HepG2 (cell line): ENCODE measurements around the gene WIPF3. TPM values are rescaled to one million over a fixed set of nuclear protein-coding genes. Genes with fewer than 3 reads are reported as not detected.

Experiments used
- ATAC-seq: fragments of 200-7000 bp; cut with Tn5 transposase; 3 replicates; pipeline ENCODE4 v1.9.1; 2020; ENCODE audit warnings: mild to moderate bottlenecking, moderate library complexity
- BruUV-seq: library from RNA; stranded (reverse); fragments of 400-500 nt; replicated peaks from 2 replicates; lab custom pipeline; 2021; lab: Mats Ljungman, UMichigan
- CTCF ChIA-PET: fragments of 300-600 bp; formaldehyde crosslinking; extraction: SDS; loops from one replicate; lab custom pipeline; 2021; ENCODE audit warnings: low total read pairs, inconsistent platforms, low intra/inter-chr PET ratio; lab: Yijun Ruan, JAX
- POLR2A ChIA-PET: fragments of 350-600 bp; sonication (Branson Sonifier 250); formaldehyde crosslinking; loops from one replicate; lab custom pipeline; 2020; ENCODE audit warnings: antibody characterized with exemption, inconsistent platforms; lab: Yijun Ruan, JAX
- DNase-seq: peaks from one replicate; pipeline ENCODE4 v3.0.0-alpha.2; 2015; ENCODE audit warnings: low spot score
- FAIRE-seq: peaks from 3 replicates; lab custom pipeline; 2011; peaks lifted over from hg19 to GRCh38; lab: Jason Lieb, UNC
- H2AFZ ChIP-seq: one replicate; pipeline ENCODE4 v1.6.1; 2011; ENCODE audit warnings: low read length, inconsistent platforms
- H3K27ac ChIP-seq: fragments of 300-600 bp; 3 replicates; pipeline ENCODE4 v1.8.0; 2011; ENCODE audit warnings: mixed run types, mild to moderate bottlenecking, mixed read lengths, low read length, inconsistent platforms; ENCODE audit not compliant: insufficient read depth; ENCODE audit errors: extremely low read length
- H3K27me3 ChIP-seq, 2 experiments: fragments of 200-600 bp in 1 of 2; 2 replicates in 1 of 2; 3 replicates in 1 of 2; pipeline versions ENCODE4 v1.6.0 to v1.8.0; 2011; ENCODE audit warnings: low read length in 2 of 2, mild to moderate bottlenecking in 2 of 2, moderate library complexity in 2 of 2, inconsistent platforms in 1 of 2; ENCODE audit not compliant: insufficient read depth in 2 of 2, control insufficient read depth in 1 of 2
- H3K36me3 ChIP-seq, 2 experiments: fragments of 200-600 bp in 1 of 2; replicated peaks in 1 of 2; 2 replicates in 1 of 2; 3 replicates in 1 of 2; pipeline versions ENCODE4 v1.5.1 to v1.8.0; 2011; ENCODE audit warnings: low read length in 2 of 2, inconsistent platforms in 1 of 2; ENCODE audit not compliant: insufficient read depth in 2 of 2, control insufficient read depth in 1 of 2
- H3K4me1 ChIP-seq: 2 replicates; pipeline ENCODE4 v1.5.1; 2012; ENCODE audit warnings: low read length, inconsistent platforms; ENCODE audit not compliant: insufficient read depth
- H3K4me2 ChIP-seq: 2 replicates; pipeline ENCODE4 v1.6.0; 2011; ENCODE audit warnings: low read depth, low read length, inconsistent platforms
- H3K4me3 ChIP-seq, 3 experiments: fragments of 200-600 bp in 1 of 3; sonication (generic), shearing (Covaris generic) in 1 of 3; replicated peaks in 1 of 3; 2 replicates each; pipeline ENCODE4 v1.5.1; 2011 to 2016; ENCODE audit warnings: low read length in 3 of 3, inconsistent platforms in 2 of 3, low read depth in 2 of 3, mild to moderate bottlenecking in 2 of 3, control low read depth in 1 of 3, mixed read lengths in 1 of 3; ENCODE audit not compliant: insufficient read depth in 1 of 3
- H3K79me2 ChIP-seq: one replicate; pipeline ENCODE4 v1.6.1; 2011; ENCODE audit warnings: low read length, inconsistent platforms; ENCODE audit not compliant: insufficient read depth
- H3K9ac ChIP-seq: 2 replicates; pipeline ENCODE4 v1.6.0; 2011; ENCODE audit warnings: mild to moderate bottlenecking, low read depth, low read length, inconsistent platforms; ENCODE audit not compliant: insufficient read depth
- H3K9me3 ChIP-seq: 2 replicates; pipeline ENCODE4 v1.5.1; 2012; ENCODE audit warnings: mild to moderate bottlenecking, low read length
- H4K20me1 ChIP-seq: 2 replicates; pipeline ENCODE4 v1.6.0; 2011; ENCODE audit warnings: inconsistent platforms, mild to moderate bottlenecking, low read length, moderate library complexity; ENCODE audit not compliant: insufficient read depth
- CAMTA2 ChIP-seq: sonication (generic); formaldehyde crosslinking; IDR thresholded peaks from 2 replicates; pipeline ENCODE4 v1.4.0; 2020; ENCODE audit warnings: mild to moderate bottlenecking, missing genetic modification reagents, borderline replicate concordance
- CBX2 ChIP-seq, 2 experiments: fragments of 200-600 bp in 1 of 2; sonication (generic); formaldehyde crosslinking in 1 of 2; IDR thresholded peaks; 2 replicates each; pipeline versions ENCODE4 v1.7.0 to v1.8.1; 2018 to 2022; ENCODE audit warnings: low read depth in 2 of 2, low read length in 1 of 2, mild to moderate bottlenecking in 1 of 2, missing genetic modification reagents in 1 of 2
- HMG20B ChIP-seq: conservative IDR thresholded peaks from 2 replicates; pipeline ENCODE4 v1.6.1; 2016; ENCODE audit warnings: missing genetic modification reagents, missing compliant biosample characterization
- MTA1 ChIP-seq: sonication (generic); formaldehyde crosslinking; IDR thresholded peaks from 2 replicates; pipeline ENCODE4 v1.4.0; 2020; ENCODE audit warnings: missing genetic modification reagents, mild to moderate bottlenecking, borderline replicate concordance
- MZF1 ChIP-seq: sonication (generic); formaldehyde crosslinking; IDR thresholded peaks from 2 replicates; pipeline ENCODE4 v1.8.1; 2023; ENCODE audit warnings: mild to moderate bottlenecking, missing genetic modification reagents, borderline replicate concordance
- RCOR2 ChIP-seq: IDR thresholded peaks from 2 replicates; pipeline ENCODE4 v1.6.1; 2016; ENCODE audit warnings: missing biosample characterization, missing genetic modification reagents
- TGIF2 ChIP-seq: IDR thresholded peaks from 2 replicates; pipeline ENCODE4 v1.6.1; 2016; ENCODE audit warnings: control low read depth, missing compliant biosample characterization
- ZNF121 ChIP-seq: sonication (generic); formaldehyde crosslinking; IDR thresholded peaks from 2 replicates; pipeline ENCODE4 v1.5.0; 2020; ENCODE audit warnings: mild to moderate bottlenecking, missing genetic modification reagents
- ZNF337 ChIP-seq: sonication (generic); formaldehyde crosslinking; IDR thresholded peaks from 2 replicates; pipeline ENCODE4 v1.5.1; 2020; ENCODE audit warnings: missing genetic modification reagents, low read depth, mild to moderate bottlenecking, borderline replicate concordance
- ZNF432 ChIP-seq: sonication (generic); formaldehyde crosslinking; IDR thresholded peaks from 2 replicates; pipeline ENCODE4 v1.5.0; 2020; ENCODE audit warnings: missing genetic modification reagents, mild to moderate bottlenecking, borderline replicate concordance
- ZNF484 ChIP-seq: sonication (generic); formaldehyde crosslinking; IDR thresholded peaks from 2 replicates; pipeline ENCODE4 v1.5.1; 2020; ENCODE audit warnings: mild to moderate bottlenecking, low read depth, missing genetic modification reagents, borderline replicate concordance
- ZNF761 ChIP-seq: sonication (generic); formaldehyde crosslinking; conservative IDR thresholded peaks from 2 replicates; pipeline ENCODE4 v1.4.0; 2020; ENCODE audit warnings: mild to moderate bottlenecking, missing genetic modification reagents
- WGBS: methylation state at CpG from one replicate; pipeline ENCODE4 v1.1.6; 2017; ENCODE audit warnings: low lambda C conversion rate; 5-methylcytosine and 5-hydroxymethylcytosine counted together
- in situ Hi-C: cut with HindIII; loops from 2 replicates; pipeline ENCODE4 v1.10.0; 2017; ENCODE audit warnings: low pct_unique_long_range_greater_than_20kb; ENCODE audit not compliant: extremely low pct_ligation_motif_present
- intact Hi-C: fragments of 100-400 bp; cut with micrococcal nuclease; formaldehyde crosslinking; loops from one replicate; pipeline ENCODE4 v1.10.0; 2022; ENCODE audit not compliant: unreplicated experiment
- polyA plus RNA-seq, 8 experiments: library from polyadenylated mRNA; depleted of rRNA in 3 of 8; stranded (reverse) in 7 of 8; unstranded in 1 of 8; fragments of >200 nt; fragmentation: Illumina TruSeq in 4 of 8; extraction: Trizol in 4 of 8; gene quantifications; 2 replicates each; pipeline versions ENCODE4 v1.2.1 to v1.2.3, GENCODE V29; 2011 to 2016; ENCODE audit warnings: low read depth in 4 of 8, missing spikeins in 1 of 8, mixed read lengths in 1 of 8; ENCODE audit not compliant: insufficient read depth in 1 of 8
- total RNA-seq, 5 experiments: library from RNA; depleted of rRNA; stranded (reverse); fragments of >200 nt; fragmentation: Illumina TruSeq; extraction: Trizol; gene quantifications; 2 replicates each; pipeline ENCODE4 v1.2.3, GENCODE V29; 2016; ENCODE audit warnings: low read depth in 1 of 5
- TF ChIP-seq, protein P1 (sequence below): sonication (generic); formaldehyde crosslinking; IDR thresholded peaks from 2 replicates; pipeline ENCODE4 v1.4.0; 2020; ENCODE audit warnings: mild to moderate bottlenecking, low read depth, missing genetic modification reagents
- TF ChIP-seq, protein P2 (sequence below): sonication (generic); formaldehyde crosslinking; IDR thresholded peaks from 2 replicates; pipeline ENCODE4 v1.5.0; 2020; ENCODE audit warnings: mild to moderate bottlenecking, missing genetic modification reagents, borderline replicate concordance
- TF ChIP-seq, protein P3 (sequence below): sonication (generic); formaldehyde crosslinking; IDR thresholded peaks from 2 replicates; pipeline ENCODE4 v1.4.0; 2020; ENCODE audit warnings: missing genetic modification reagents

WIPF3 gene
- total and polyA plus RNA-seq, 2 of the 13 experiments (the other 11 are each of a cell fraction or from before 2014, with no cell fraction given), result 0.03 TPM; not detected in 1

DNA sequence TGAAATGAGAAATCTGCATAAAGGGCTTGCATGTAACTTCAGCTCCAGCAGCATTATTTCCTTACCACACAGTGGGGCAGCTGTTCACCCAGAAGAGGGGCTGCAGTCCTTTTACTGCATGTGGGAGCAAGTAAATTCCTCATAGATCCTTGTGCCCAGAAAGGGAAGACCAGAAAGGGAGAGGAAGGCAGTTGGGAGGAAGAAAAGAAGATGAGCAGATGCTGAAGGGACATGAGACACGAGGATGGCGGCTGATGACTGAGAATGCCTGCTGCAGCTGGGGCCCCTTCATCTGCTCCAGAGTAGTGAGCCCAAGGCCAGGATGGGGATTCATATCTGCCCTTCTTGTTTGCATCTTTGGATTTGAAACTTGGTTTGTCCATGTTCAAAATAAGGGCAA, 80.5 kb downstream of the WIPF3 start:
- in situ Hi-C loops, result no loop called here
- Histone ChIP-seq H3K79me2 (no peaks in the 10 kb centered on the region), H3K9ac (no peak overlapping the region), H3K27me3 (peaks cover 1 to 26% of the 10 kb centered on the region in 2 experiments; a peak in 2 of 5 replicates), H2AFZ (no peak overlapping the region), H3K4me1 (no peaks in the 10 kb centered on the region), H3K9me3 (no peaks in the 10 kb centered on the region), H3K27ac (no peak overlapping the region), H4K20me1 (no peaks in the 10 kb centered on the region), H3K4me2 (no peak overlapping the region), H3K4me3 (no peak overlapping the region), H3K36me3 (no peaks in the 10 kb centered on the region)
- ChIA-PET POLR2A (no interaction called here), CTCF (no interaction called here)
- WGBS, result 41% methylated on average over 2 of the region's 2 CpGs
- DNase-seq (no peak), FAIRE-seq (no peak), ATAC-seq (no peak)
- intact Hi-C loops, result no loop called here
- BruUV-seq, result no TSS peak
- TF ChIP-seq, protein P1, sequence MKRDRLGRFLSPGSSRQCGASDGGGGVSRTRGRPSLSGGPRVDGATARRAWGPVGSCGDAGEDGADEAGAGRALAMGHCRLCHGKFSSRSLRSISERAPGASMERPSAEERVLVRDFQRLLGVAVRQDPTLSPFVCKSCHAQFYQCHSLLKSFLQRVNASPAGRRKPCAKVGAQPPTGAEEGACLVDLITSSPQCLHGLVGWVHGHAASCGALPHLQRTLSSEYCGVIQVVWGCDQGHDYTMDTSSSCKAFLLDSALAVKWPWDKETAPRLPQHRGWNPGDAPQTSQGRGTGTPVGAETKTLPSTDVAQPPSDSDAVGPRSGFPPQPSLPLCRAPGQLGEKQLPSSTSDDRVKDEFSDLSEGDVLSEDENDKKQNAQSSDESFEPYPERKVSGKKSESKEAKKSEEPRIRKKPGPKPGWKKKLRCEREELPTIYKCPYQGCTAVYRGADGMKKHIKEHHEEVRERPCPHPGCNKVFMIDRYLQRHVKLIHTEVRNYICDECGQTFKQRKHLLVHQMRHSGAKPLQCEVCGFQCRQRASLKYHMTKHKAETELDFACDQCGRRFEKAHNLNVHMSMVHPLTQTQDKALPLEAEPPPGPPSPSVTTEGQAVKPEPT (CRISPR knock-in tag), result no peak
- TF ChIP-seq HMG20B (CRISPR knock-in tag), result no peak
- no peak for TF ChIP-seq CAMTA2 (CRISPR knock-in tag)
- TF ChIP-seq TGIF2 (CRISPR knock-in tag), result no peak
- TF ChIP-seq RCOR2, result no peak
- TF ChIP-seq MTA1 (CRISPR knock-in tag), result no peak
- TF ChIP-seq, protein P2, sequence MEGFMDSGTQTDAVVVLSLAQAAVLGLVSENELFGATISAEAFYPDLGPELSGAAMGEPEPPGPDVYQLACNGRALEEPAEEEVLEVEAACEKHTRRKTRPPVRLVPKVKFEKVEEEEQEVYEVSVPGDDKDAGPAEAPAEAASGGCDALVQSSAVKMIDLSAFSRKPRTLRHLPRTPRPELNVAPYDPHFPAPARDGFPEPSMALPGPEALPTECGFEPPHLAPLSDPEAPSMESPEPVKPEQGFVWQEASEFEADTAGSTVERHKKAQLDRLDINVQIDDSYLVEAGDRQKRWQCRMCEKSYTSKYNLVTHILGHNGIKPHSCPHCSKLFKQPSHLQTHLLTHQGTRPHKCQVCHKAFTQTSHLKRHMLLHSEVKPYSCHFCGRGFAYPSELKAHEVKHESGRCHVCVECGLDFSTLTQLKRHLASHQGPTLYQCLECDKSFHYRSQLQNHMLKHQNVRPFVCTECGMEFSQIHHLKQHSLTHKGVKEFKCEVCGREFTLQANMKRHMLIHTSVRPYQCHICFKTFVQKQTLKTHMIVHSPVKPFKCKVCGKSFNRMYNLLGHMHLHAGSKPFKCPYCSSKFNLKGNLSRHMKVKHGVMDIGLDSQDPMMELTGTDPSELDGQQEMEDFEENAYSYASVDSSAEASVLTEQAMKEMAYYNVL (CRISPR knock-in tag), result no peak
- TF ChIP-seq ZNF337 (CRISPR knock-in tag), result no peak
- no peak for TF ChIP-seq ZNF121 (CRISPR knock-in tag)
- TF ChIP-seq ZNF484 (CRISPR knock-in tag), result no peak
- TF ChIP-seq, protein P3, sequence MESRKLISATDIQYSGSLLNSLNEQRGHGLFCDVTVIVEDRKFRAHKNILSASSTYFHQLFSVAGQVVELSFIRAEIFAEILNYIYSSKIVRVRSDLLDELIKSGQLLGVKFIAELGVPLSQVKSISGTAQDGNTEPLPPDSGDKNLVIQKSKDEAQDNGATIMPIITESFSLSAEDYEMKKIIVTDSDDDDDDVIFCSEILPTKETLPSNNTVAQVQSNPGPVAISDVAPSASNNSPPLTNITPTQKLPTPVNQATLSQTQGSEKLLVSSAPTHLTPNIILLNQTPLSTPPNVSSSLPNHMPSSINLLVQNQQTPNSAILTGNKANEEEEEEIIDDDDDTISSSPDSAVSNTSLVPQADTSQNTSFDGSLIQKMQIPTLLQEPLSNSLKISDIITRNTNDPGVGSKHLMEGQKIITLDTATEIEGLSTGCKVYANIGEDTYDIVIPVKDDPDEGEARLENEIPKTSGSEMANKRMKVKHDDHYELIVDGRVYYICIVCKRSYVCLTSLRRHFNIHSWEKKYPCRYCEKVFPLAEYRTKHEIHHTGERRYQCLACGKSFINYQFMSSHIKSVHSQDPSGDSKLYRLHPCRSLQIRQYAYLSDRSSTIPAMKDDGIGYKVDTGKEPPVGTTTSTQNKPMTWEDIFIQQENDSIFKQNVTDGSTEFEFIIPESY (CRISPR knock-in tag), result no peak
- no peak for TF ChIP-seq ZNF761
- TF ChIP-seq MZF1 (CRISPR knock-in tag), result no peak
- TF ChIP-seq ZNF432 (CRISPR knock-in tag), result no peak
- no peak for TF ChIP-seq CBX2 (IDR thresholded peaks at IDR 0.05; ENCODE audit: low read depth, low read length)
- TF ChIP-seq CBX2 (CRISPR knock-in tag; IDR thresholded peaks at IDR 0.05; ENCODE audit: low read depth), result no peak
